GM23338 (cell line): ENCODE measurements around the gene CLEC2D. TPM values are rescaled to one million over a fixed set of nuclear protein-coding genes. Genes with fewer than 3 reads are reported as not detected.
"Not testable (repeated sequence)": the region's sequence is repeated elsewhere in the genome, so short reads cannot be mapped to it uniquely, and the experiment has no call there.

Experiments
- ATAC-seq: fragments of 200-7000 bp; cut with Tn5 transposase; 3 replicates; pipeline ENCODE4 v1.9.1; 2020
- DNase-seq: peaks from one replicate; pipeline ENCODE4 v3.0.0-alpha.2; 2015; ENCODE audit warnings: low spot score
- H2AFZ ChIP-seq: fragments of 200-600 bp; sonication (generic); 2 replicates; pipeline ENCODE4 v1.8.0; 2016; ENCODE audit warnings: antibody characterized with exemption, mild to moderate bottlenecking, moderate library complexity
- H3F3A ChIP-seq: fragments of 200-600 bp; sonication (generic); replicated peaks from 2 replicates; pipeline ENCODE4 v1.8.0; 2017; ENCODE audit warnings: antibody characterized with exemption, mixed run types, low read depth
- H3K27ac ChIP-seq: fragments of 200-600 bp; sonication (generic); 2 replicates; pipeline ENCODE4 v1.6.1; 2016; ENCODE audit warnings: low read depth
- H3K27me3 ChIP-seq: fragments of 200-600 bp; sonication (generic); 2 replicates; pipeline ENCODE4 v1.8.0; 2016; ENCODE audit warnings: mild to moderate bottlenecking, mixed run types, moderate library complexity; ENCODE audit not compliant: insufficient read depth
- H3K36me3 ChIP-seq: fragments of 200-600 bp; sonication (generic); 2 replicates; pipeline ENCODE4 v1.8.0; 2016; ENCODE audit warnings: mild to moderate bottlenecking; ENCODE audit not compliant: insufficient read depth
- H3K4me1 ChIP-seq: fragments of 200-600 bp; sonication (generic); 2 replicates; pipeline ENCODE4 v1.8.0; 2016; ENCODE audit warnings: mild to moderate bottlenecking, moderate library complexity; ENCODE audit not compliant: insufficient read depth
- H3K4me2 ChIP-seq: fragments of 200-600 bp; sonication (generic); 2 replicates; pipeline ENCODE4 v1.7.1; 2017; ENCODE audit warnings: mixed run types
- H3K4me3 ChIP-seq: fragments of 200-600 bp; sonication (generic); 2 replicates; pipeline ENCODE4 v1.6.1; 2016; ENCODE audit warnings: mixed run types
- H3K79me2 ChIP-seq: fragments of 200-600 bp; sonication (generic); replicated peaks from 2 replicates; pipeline ENCODE4 v1.8.0; 2017; ENCODE audit warnings: mild to moderate bottlenecking; ENCODE audit not compliant: insufficient read depth
- H3K9me2 ChIP-seq: fragments of 200-600 bp; sonication (generic); 2 replicates; pipeline ENCODE4 v1.8.0; 2017; ENCODE audit not compliant: insufficient read depth
- H4K20me1 ChIP-seq: fragments of 200-600 bp; sonication (generic); replicated peaks from 2 replicates; pipeline ENCODE4 v1.8.0; 2017; ENCODE audit warnings: mild to moderate bottlenecking; ENCODE audit not compliant: insufficient read depth
- H3K27ac Mint-ChIP-seq: 2 replicates; pipeline ENCODE4 v1.8.0; 2020; ENCODE audit warnings: inconsistent platforms, mild to moderate bottlenecking, moderate library complexity, mixed read lengths
- H3K27me3 Mint-ChIP-seq: 3 replicates; pipeline ENCODE4 v1.8.0; 2022; ENCODE audit warnings: low read depth, mild to moderate bottlenecking, moderate library complexity, mixed read lengths, inconsistent platforms; ENCODE audit not compliant: insufficient read depth, poor library complexity
- H3K36me3 Mint-ChIP-seq: 3 replicates; pipeline ENCODE4 v1.8.0; 2021; ENCODE audit warnings: low read depth, mild to moderate bottlenecking, inconsistent platforms, moderate library complexity, mixed read lengths
- H3K4me1 Mint-ChIP-seq: 3 replicates; pipeline ENCODE4 v1.8.0; 2020; ENCODE audit warnings: mild to moderate bottlenecking, inconsistent platforms, mixed read lengths
- H3K4me3 Mint-ChIP-seq: 3 replicates; pipeline ENCODE4 v1.8.0; 2021; ENCODE audit warnings: moderate library complexity, mild to moderate bottlenecking, inconsistent platforms, mixed read lengths
- H3K9me3 Mint-ChIP-seq: 3 replicates; pipeline ENCODE4 v1.8.0; 2020; ENCODE audit warnings: moderate library complexity, mild to moderate bottlenecking, inconsistent platforms, mixed read lengths
- ETS1 ChIP-seq: IDR thresholded peaks from 2 replicates; pipeline ENCODE4 v1.6.1; 2016; ENCODE audit warnings: antibody characterized with exemption
- EZH2 ChIP-seq: fragments of 200-600 bp; sonication (generic); IDR thresholded peaks from one replicate; pipeline ENCODE4 v1.8.0; 2017; ENCODE audit warnings: antibody characterized with exemption, mild to moderate bottlenecking, low read depth; ENCODE audit not compliant: unreplicated experiment
- EZH2phosphoT487 ChIP-seq: fragments of 200-600 bp; sonication (generic); IDR thresholded peaks from one replicate; pipeline ENCODE4 v1.8.1; 2018; ENCODE audit warnings: antibody characterized with exemption; ENCODE audit not compliant: unreplicated experiment
- JUNB ChIP-seq: IDR thresholded peaks from one replicate; pipeline ENCODE4 v1.6.1; 2016; ENCODE audit warnings: antibody characterized with exemption; ENCODE audit not compliant: unreplicated experiment
- NANOG ChIP-seq: IDR thresholded peaks from 2 replicates; pipeline ENCODE4 v1.6.1; 2016; ENCODE audit warnings: antibody characterized with exemption, borderline replicate concordance
- POLR2AphosphoS5 ChIP-seq: IDR thresholded peaks from 2 replicates; pipeline ENCODE4 v1.6.1; 2016; ENCODE audit warnings: antibody characterized with exemption, low read depth
- STAT1 ChIP-seq: IDR thresholded peaks from one replicate; pipeline ENCODE4 v1.6.1; 2016; ENCODE audit warnings: antibody characterized with exemption; ENCODE audit not compliant: unreplicated experiment
- ZNF114 ChIP-seq: fragments of 250-450 bp; sonication (Bioruptor Pico); IDR thresholded peaks from 2 replicates; pipeline ENCODE4 v1.5.0; 2020; ENCODE audit warnings: mild to moderate bottlenecking, moderate library complexity
- ZNF331 ChIP-seq: fragments of 250-450 bp; sonication (Bioruptor Pico); IDR thresholded peaks from 2 replicates; pipeline ENCODE4 v1.5.0; 2020; ENCODE audit warnings: low read depth, mild to moderate bottlenecking, moderate library complexity
- polyA plus RNA-seq: library from polyadenylated mRNA; unstranded; fragments of >200 nt; fragmentation: Nextera tagmentation; extraction: Ambion mirVana; gene quantifications from 2 replicates; pipeline ENCODE4 v1.2.1, GENCODE V29; 2016
- total RNA-seq: library from RNA; depleted of rRNA; stranded (reverse); fragments of >200 nt; shearing (Covaris generic); gene quantifications from 2 replicates; pipeline ENCODE4 v1.2.3, GENCODE V29; 2014
- TF ChIP-seq, protein P1 (sequence below): IDR thresholded peaks from one replicate; pipeline ENCODE4 v1.6.1; 2018; ENCODE audit warnings: antibody characterized with exemption; ENCODE audit not compliant: unreplicated experiment
- TF ChIP-seq, protein P2 (sequence below), 2 experiments: fragments of 200-600 bp in 1 of 2; sonication (generic) in 1 of 2; conservative IDR thresholded peaks; 2 replicates each; pipeline versions ENCODE4 v1.5.1 to v1.6.1; 2016 to 2017; ENCODE audit warnings: antibody characterized with exemption in 2 of 2, low read depth in 2 of 2, mild to moderate bottlenecking in 2 of 2, moderate library complexity in 1 of 2

Gene CLEC2D
- total and polyA plus RNA-seq, 2 experiments from 2014 or later = 6.9 to 7.1 TPM

DNA sequence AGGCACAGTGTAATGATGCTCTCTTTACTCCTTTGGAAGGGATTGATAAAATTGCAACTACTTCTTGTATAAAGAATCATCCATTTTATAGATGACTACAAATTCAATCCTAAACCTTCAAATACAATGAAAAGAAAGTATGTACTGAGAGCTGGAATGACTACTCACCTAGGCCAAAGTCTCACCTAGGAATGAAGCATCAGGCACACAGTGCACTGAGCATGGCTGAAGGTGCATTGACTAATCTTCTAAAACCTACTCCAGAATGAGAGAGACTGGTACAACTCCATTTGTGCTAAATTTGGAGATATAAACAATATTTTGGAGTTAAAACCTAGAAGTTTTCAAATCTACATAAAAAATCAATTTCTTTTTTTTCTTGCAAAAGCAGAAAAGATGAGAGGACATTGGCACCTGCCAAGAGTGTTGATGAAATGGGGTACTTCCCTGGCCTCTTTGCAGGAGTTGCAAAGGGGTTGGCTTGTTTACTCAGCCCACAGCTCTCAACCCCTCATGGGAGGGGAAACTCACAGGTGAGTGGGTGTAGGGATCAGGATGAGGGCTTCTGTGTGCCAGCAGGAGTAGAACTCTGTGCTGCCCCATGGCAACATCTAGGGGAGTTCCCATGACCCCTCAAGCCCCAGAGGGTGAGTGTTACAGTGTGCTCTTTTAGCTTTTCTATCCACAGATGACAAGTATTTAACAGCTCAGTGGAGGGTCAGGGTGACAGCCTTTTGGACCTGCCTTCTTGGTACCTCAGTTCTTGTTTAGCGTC is 32.1 kb downstream of the CLEC2D start:
- H3K4me3 Mint-ChIP-seq = no peak overlapping the region
- peaks cover 24% of the 10 kb centered on the region for H3K36me3 Mint-ChIP-seq
- H4K20me1 ChIP-seq = no peaks in the 10 kb centered on the region
- H3K27ac Mint-ChIP-seq = no peak overlapping the region
- no peak overlapping the region for H3K4me2 ChIP-seq
- no peaks in the 10 kb centered on the region for H3K4me1 Mint-ChIP-seq
- peaks cover 8% of the 10 kb centered on the region; the same call in 1 of the 2 replicates for H3K9me2 ChIP-seq
- H2AFZ ChIP-seq = no peak overlapping the region
- peaks cover 6% of the 10 kb centered on the region for H3K36me3 ChIP-seq
- no peaks in the 10 kb centered on the region for H3K4me1 ChIP-seq
- no peak for ATAC-seq
- no peak for DNase-seq
- TF ChIP-seq STAT1 (no peak), NANOG (no peak), ETS1 (no peak), ZNF331 (CRISPR knock-in tag) (no peak), EZH2phosphoT487 (no peak), EZH2 (no peak), JUNB (no peak), POLR2AphosphoS5 (no peak), ZNF114 (CRISPR knock-in tag) (no peak)
- TF ChIP-seq, protein P1, sequence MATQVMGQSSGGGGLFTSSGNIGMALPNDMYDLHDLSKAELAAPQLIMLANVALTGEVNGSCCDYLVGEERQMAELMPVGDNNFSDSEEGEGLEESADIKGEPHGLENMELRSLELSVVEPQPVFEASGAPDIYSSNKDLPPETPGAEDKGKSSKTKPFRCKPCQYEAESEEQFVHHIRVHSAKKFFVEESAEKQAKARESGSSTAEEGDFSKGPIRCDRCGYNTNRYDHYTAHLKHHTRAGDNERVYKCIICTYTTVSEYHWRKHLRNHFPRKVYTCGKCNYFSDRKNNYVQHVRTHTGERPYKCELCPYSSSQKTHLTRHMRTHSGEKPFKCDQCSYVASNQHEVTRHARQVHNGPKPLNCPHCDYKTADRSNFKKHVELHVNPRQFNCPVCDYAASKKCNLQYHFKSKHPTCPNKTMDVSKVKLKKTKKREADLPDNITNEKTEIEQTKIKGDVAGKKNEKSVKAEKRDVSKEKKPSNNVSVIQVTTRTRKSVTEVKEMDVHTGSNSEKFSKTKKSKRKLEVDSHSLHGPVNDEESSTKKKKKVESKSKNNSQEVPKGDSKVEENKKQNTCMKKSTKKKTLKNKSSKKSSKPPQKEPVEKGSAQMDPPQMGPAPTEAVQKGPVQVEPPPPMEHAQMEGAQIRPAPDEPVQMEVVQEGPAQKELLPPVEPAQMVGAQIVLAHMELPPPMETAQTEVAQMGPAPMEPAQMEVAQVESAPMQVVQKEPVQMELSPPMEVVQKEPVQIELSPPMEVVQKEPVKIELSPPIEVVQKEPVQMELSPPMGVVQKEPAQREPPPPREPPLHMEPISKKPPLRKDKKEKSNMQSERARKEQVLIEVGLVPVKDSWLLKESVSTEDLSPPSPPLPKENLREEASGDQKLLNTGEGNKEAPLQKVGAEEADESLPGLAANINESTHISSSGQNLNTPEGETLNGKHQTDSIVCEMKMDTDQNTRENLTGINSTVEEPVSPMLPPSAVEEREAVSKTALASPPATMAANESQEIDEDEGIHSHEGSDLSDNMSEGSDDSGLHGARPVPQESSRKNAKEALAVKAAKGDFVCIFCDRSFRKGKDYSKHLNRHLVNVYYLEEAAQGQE = no peak
- no peak overlapping the region for H3K27ac ChIP-seq
- H3K9me3 Mint-ChIP-seq = peaks cover 60% of the 10 kb centered on the region
- no peaks in the 10 kb centered on the region for H3K27me3 ChIP-seq
- H3K4me3 ChIP-seq = no peak overlapping the region
- H3K79me2 ChIP-seq = no peaks in the 10 kb centered on the region
- H3K27me3 Mint-ChIP-seq = no peaks in the 10 kb centered on the region
- no peaks in the 10 kb centered on the region for H3F3A ChIP-seq

GRCh38 chr12:9702255-9702654 is 32.7 kb downstream of the CLEC2D start:
- Mint-ChIP-seq H3K27ac (no peak overlapping the region), H3K4me1 (no peaks in the 10 kb centered on the region), H3K36me3 (peaks cover 19% of the 10 kb centered on the region), H3K4me3 (no peak overlapping the region), H3K27me3 (no peaks in the 10 kb centered on the region), H3K9me3 (peaks cover 54% of the 10 kb centered on the region)
- no peaks in the 10 kb centered on the region for H3K4me1 ChIP-seq
- no peak for DNase-seq
- H3K4me2 ChIP-seq = no peak overlapping the region
- no peaks in the 10 kb centered on the region for H3F3A ChIP-seq
- TF ChIP-seq NANOG = no peak
- TF ChIP-seq, protein P2, sequence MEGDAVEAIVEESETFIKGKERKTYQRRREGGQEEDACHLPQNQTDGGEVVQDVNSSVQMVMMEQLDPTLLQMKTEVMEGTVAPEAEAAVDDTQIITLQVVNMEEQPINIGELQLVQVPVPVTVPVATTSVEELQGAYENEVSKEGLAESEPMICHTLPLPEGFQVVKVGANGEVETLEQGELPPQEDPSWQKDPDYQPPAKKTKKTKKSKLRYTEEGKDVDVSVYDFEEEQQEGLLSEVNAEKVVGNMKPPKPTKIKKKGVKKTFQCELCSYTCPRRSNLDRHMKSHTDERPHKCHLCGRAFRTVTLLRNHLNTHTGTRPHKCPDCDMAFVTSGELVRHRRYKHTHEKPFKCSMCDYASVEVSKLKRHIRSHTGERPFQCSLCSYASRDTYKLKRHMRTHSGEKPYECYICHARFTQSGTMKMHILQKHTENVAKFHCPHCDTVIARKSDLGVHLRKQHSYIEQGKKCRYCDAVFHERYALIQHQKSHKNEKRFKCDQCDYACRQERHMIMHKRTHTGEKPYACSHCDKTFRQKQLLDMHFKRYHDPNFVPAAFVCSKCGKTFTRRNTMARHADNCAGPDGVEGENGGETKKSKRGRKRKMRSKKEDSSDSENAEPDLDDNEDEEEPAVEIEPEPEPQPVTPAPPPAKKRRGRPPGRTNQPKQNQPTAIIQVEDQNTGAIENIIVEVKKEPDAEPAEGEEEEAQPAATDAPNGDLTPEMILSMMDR (conservative IDR thresholded peaks at IDR 0.05; ENCODE audit: low read depth in 2 of 2) = no peak
- TF ChIP-seq JUNB = no peak
- no peak for TF ChIP-seq POLR2AphosphoS5
- no peak for TF ChIP-seq ETS1
- TF ChIP-seq STAT1 = no peak
- no peak overlapping the region for H3K27ac ChIP-seq
- no peak for ATAC-seq
- H3K9me2 ChIP-seq = peaks cover 8% of the 10 kb centered on the region; the same call in 1 of the 2 replicates
- no peak overlapping the region for H2AFZ ChIP-seq
- no peaks in the 10 kb centered on the region for H3K79me2 ChIP-seq
- H3K4me3 ChIP-seq = no peak overlapping the region
- no peaks in the 10 kb centered on the region for H4K20me1 ChIP-seq
- no peaks in the 10 kb centered on the region for H3K27me3 ChIP-seq
- peaks cover 5% of the 10 kb centered on the region; the same call in 1 of the 2 replicates for H3K36me3 ChIP-seq

DNA sequence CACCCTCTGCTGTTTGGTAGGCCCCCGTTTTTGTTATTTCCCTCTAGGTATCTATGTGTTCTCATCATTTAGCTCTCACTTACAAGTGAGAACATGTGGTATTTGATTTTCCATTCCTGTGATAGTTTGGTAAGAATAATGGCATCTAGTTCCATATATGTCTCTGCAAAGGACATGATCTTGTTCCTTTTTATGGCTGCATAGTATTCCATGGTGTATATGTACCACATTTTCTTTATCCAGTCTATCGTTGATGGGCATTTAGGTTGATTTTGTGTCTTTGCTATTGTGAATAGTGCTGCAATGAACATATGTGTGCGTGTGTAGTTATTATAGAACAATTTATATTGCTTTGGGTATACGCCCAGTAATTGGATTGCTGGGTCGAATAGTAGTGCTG is 35.0 kb downstream of the CLEC2D start:
- not testable (repeated sequence) for H4K20me1 ChIP-seq, H2AFZ ChIP-seq, H3K27ac Mint-ChIP-seq, H3K4me1 Mint-ChIP-seq, H3K4me2 ChIP-seq, H3K27me3 Mint-ChIP-seq, H3K36me3 ChIP-seq, H3K79me2 ChIP-seq, H3K4me3 Mint-ChIP-seq, H3K27me3 ChIP-seq, DNase-seq, ATAC-seq, H3K27ac ChIP-seq, H3K9me2 ChIP-seq, H3K4me3 ChIP-seq, H3K4me1 ChIP-seq, H3K36me3 Mint-ChIP-seq, H3F3A ChIP-seq
- peaks cover 34% of the 10 kb centered on the region for H3K9me3 Mint-ChIP-seq
